Tibial artery (tissue), 4 donors: ENCODE results near the gene CGN.

Experiments
- DNase-seq, 2 donors: peaks; one replicate each; pipeline ENCODE4 v3.0.0-alpha.2; 2019
- H3K27ac ChIP-seq, 2 donors: fragments of 200-600 bp; sonication (generic) in 1 of 2; 1 replicate in 1 of 2; 2 replicates in 1 of 2; pipeline ENCODE4 v1.5.1; 2018 to 2019; ENCODE audit warnings: mild to moderate bottlenecking in 1 of 2
- H3K27me3 ChIP-seq, 2 donors: fragments of 200-600 bp; sonication (generic) in 1 of 2; one replicate each; pipeline versions ENCODE4 v1.5.1 to v1.6.0; 2016 to 2019
- H3K36me3 ChIP-seq, 3 donors: fragments of 200-600 bp; sonication (generic) in 2 of 3; one replicate each; pipeline ENCODE4 v1.5.1; 2016 to 2019; ENCODE audit warnings: mild to moderate bottlenecking in 2 of 3
- H3K4me1 ChIP-seq, 4 donors: fragments of 200-600 bp; sonication (generic) in 2 of 4; 1 replicate in 3 of 4; 2 replicates in 1 of 4; pipeline ENCODE4 v1.5.1; 2016 to 2019
- H3K4me3 ChIP-seq, 2 donors: fragments of 200-600 bp; sonication (generic) in 1 of 2; 1 replicate in 1 of 2; 2 replicates in 1 of 2; pipeline ENCODE4 v1.5.1; 2018 to 2019; ENCODE audit warnings: mild to moderate bottlenecking in 2 of 2
- H3K9me3 ChIP-seq, 3 donors: fragments of 200-600 bp; sonication (generic) in 1 of 3; one replicate each; pipeline ENCODE4 v1.5.1; 2016 to 2019
- intact Hi-C: fragments of 100-400 bp; cut with DNase I; formaldehyde crosslinking; loops from one replicate; pipeline ENCODE4 v1.15.0; 2023; ENCODE audit warnings: low total_unique reads
- TF ChIP-seq, protein P1 (sequence below), 2 experiments: fragments of 200-600 bp in 1 of 2; fragments of 450-650 bp in 1 of 2; IDR thresholded peaks; one replicate each; pipeline ENCODE4 v1.5.1; 2017 to 2019; ENCODE audit warnings: antibody characterized with exemption in 2 of 2, mild to moderate bottlenecking in 1 of 2, moderate library complexity in 1 of 2

Gene CGN

GRCh38 chr1:151584780-151585179, 73.6 kb downstream of the CGN start:
- intact Hi-C loops = no loop called here
- Histone ChIP-seq H3K27me3 (no peaks in the 10 kb centered on the region), H3K27ac (no peak overlapping the region), H3K9me3 (no peaks in the 10 kb centered on the region), H3K4me1 (no peaks in the 10 kb centered on the region), H3K36me3 (peaks cover 15 to 26% (median 16%) of the 10 kb centered on the region in 3 donors), H3K4me3 (no peak overlapping the region)
- DNase-seq = no peak
- TF ChIP-seq, protein P1, sequence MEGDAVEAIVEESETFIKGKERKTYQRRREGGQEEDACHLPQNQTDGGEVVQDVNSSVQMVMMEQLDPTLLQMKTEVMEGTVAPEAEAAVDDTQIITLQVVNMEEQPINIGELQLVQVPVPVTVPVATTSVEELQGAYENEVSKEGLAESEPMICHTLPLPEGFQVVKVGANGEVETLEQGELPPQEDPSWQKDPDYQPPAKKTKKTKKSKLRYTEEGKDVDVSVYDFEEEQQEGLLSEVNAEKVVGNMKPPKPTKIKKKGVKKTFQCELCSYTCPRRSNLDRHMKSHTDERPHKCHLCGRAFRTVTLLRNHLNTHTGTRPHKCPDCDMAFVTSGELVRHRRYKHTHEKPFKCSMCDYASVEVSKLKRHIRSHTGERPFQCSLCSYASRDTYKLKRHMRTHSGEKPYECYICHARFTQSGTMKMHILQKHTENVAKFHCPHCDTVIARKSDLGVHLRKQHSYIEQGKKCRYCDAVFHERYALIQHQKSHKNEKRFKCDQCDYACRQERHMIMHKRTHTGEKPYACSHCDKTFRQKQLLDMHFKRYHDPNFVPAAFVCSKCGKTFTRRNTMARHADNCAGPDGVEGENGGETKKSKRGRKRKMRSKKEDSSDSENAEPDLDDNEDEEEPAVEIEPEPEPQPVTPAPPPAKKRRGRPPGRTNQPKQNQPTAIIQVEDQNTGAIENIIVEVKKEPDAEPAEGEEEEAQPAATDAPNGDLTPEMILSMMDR (IDR thresholded peaks at IDR 0.05) = no peak

GRCh38 chr1:151585622-151586021, 74.4 kb downstream of the CGN start:
- no peak overlapping the region for H3K4me3 ChIP-seq
- H3K36me3 ChIP-seq = peaks cover 13 to 17% (median 13%) of the 10 kb centered on the region in 3 donors
- intact Hi-C loops = no loop called here
- no peaks in the 10 kb centered on the region for H3K4me1 ChIP-seq
- TF ChIP-seq, protein P1 (IDR thresholded peaks at IDR 0.05) = no peak
- no peaks in the 10 kb centered on the region for H3K9me3 ChIP-seq
- H3K27me3 ChIP-seq = no peaks in the 10 kb centered on the region
- H3K27ac ChIP-seq = no peak overlapping the region
- DNase-seq = no peak
